Regular cardiac myocyte (primary cell): ENCODE results near the gene ARID1A. TPM values are rescaled to one million over a fixed set of nuclear protein-coding genes. Genes with fewer than 3 reads are reported as not detected.

Experiments used
- total RNA-seq: library from RNA; depleted of rRNA; stranded (reverse); fragments of >200 nt; gene quantifications from 2 replicates; pipeline ENCODE4 v1.2.3, GENCODE V29; 2014

ARID1A gene
- 7.0 and 11.9 TPM in 2 replicates for total RNA-seq

GRCh38 chr1:26695356-26696118 is at the start of gene ARID1A:
Gene ARID1A (plus strand): TSS chr1:26696015. CDS start chr1:26696404, 389 bp downstream.

GRCh38 chr1:26787706-26788514 is 92.1 kb downstream of the ARID1A start, which contains the start of gene PIGV:
Gene PIGV (plus strand): TSS chr1:26787950. CDS start chr1:26790816, 2,866 bp downstream.

GRCh38 chr1:26826261-26827105 is 130.7 kb downstream of the ARID1A start, which contains the start of gene ZDHHC18:
Gene ZDHHC18 (plus strand): TSS chr1:26826688. CDS start chr1:26826805, 117 bp downstream.

Other genes starting within 250 kb of the ARID1A start
- 123 and 354 TPM in 2 replicates for gene HMGN2, start 223.6 kb upstream of the ARID1A start, total RNA-seq
- gene RPS6KA1, start 166.3 kb upstream of the ARID1A start, total RNA-seq, result 4.2 and 4.5 TPM in 2 replicates
- 11.7 and 29.6 TPM in 2 replicates for gene PIGV, start 91.9 kb downstream of the ARID1A start, total RNA-seq
- 7.7 and 10.4 TPM in 2 replicates for gene ZDHHC18, start 130.7 kb downstream of the ARID1A start, total RNA-seq
- 0.56 and 2.7 TPM in 2 replicates for gene SFN, start 167.1 kb downstream of the ARID1A start, total RNA-seq
- 7.5 and 8.7 TPM in 2 replicates for gene GPN2, start 194.3 kb downstream of the ARID1A start, total RNA-seq
- 6.5 and 10.2 TPM in 2 replicates for gene GPATCH3, start 204.5 kb downstream of the ARID1A start, total RNA-seq
- gene NR0B2, start 218.0 kb downstream of the ARID1A start, total RNA-seq, result not detected in 2 replicates
- gene NUDC, start 225.7 kb downstream of the ARID1A start, total RNA-seq, result 18.3 and 71.9 TPM in 2 replicates